22Rv1 (cell line): ENCODE measurements around the gene BAHCC1.

Source experiments
- CTCF ChIP-seq: fragments of 450-650 bp; IDR thresholded peaks from 2 replicates; pipeline ENCODE4 v1.5.1; 2017; ENCODE audit warnings: mild to moderate bottlenecking
- ZFX ChIP-seq: fragments of 450-650 bp; IDR thresholded peaks from 2 replicates; pipeline ENCODE4 v1.6.1; 2017; ENCODE audit warnings: antibody characterized with exemption, borderline replicate concordance

GRCh38 chr17:81419319-81419885 lies 24.1 kb downstream of the BAHCC1 start:
- no peak for TF ChIP-seq CTCF
- no peak for TF ChIP-seq ZFX
